HG03064 (cell line): ENCODE results near the gene ZNF133.
"Not testable (repeated sequence)": the region's sequence is repeated elsewhere in the genome, so short reads cannot be mapped to it uniquely, and the experiment has no call there.

ENCODE experiments used
- ATAC-seq: cut with Tn5 transposase; IDR thresholded peaks from one replicate; pipeline ENCODE4 v1.9.1; 2021; ENCODE audit warnings: low read depth; ENCODE audit not compliant: unreplicated experiment

The ZNF133 gene

GRCh38 chr20:18287915-18288748 is at the start of gene ZNF133:
ZNF133 (plus strand) TSS chr20:18288527; CDS start chr20:18305687, 17,160 bp downstream.
- peak; percentile 98 for ATAC-seq

GRCh38 chr20:18240997-18241396 is 47.3 kb upstream of the ZNF133 start:
- ATAC-seq, result no peak

- ATAC-seq, result no peak
These were observed 44.5 kb upstream of the ZNF133 start for GRCh38 chr20:18243802-18244201.

- not testable (repeated sequence) for ATAC-seq
These were observed 39.8 kb upstream of the ZNF133 start for GRCh38 chr20:18248545-18248944.

GRCh38 chr20:18250217-18250616 is 38.1 kb upstream of the ZNF133 start:
- ATAC-seq, result no peak

- ATAC-seq, result no peak
These were observed 35.5 kb upstream of the ZNF133 start for GRCh38 chr20:18252597-18253451.

GRCh38 chr20:18254615-18255014 is 33.7 kb upstream of the ZNF133 start:
- ATAC-seq, result no peak

- ATAC-seq, result no peak
These were observed 32.8 kb upstream of the ZNF133 start for GRCh38 chr20:18255526-18255925.

- no peak for ATAC-seq
These were observed 31.8 kb upstream of the ZNF133 start for GRCh38 chr20:18256440-18257090.

GRCh38 chr20:18258126-18258860 is 30.0 kb upstream of the ZNF133 start:
- ATAC-seq, result no peak

GRCh38 chr20:18259730-18260129 is 28.6 kb upstream of the ZNF133 start:
- no peak for ATAC-seq

- no peak for ATAC-seq
These were observed 24.6 kb upstream of the ZNF133 start for GRCh38 chr20:18263723-18264122.

GRCh38 chr20:18265441-18265840 is 22.9 kb upstream of the ZNF133 start:
- no peak for ATAC-seq

GRCh38 chr20:18266282-18266681 is 22.0 kb upstream of the ZNF133 start:
- ATAC-seq, result no peak

GRCh38 chr20:18267815-18268214 is 20.5 kb upstream of the ZNF133 start:
- no peak for ATAC-seq

GRCh38 chr20:18271160-18271559 is 17.2 kb upstream of the ZNF133 start:
- ATAC-seq, result no peak

- ATAC-seq, result no peak
These were observed 15.9 kb upstream of the ZNF133 start for GRCh38 chr20:18272451-18272850.

GRCh38 chr20:18273738-18274137 is 14.6 kb upstream of the ZNF133 start:
- ATAC-seq, result no peak

- ATAC-seq, result not testable (repeated sequence)
These were observed 12.4 kb upstream of the ZNF133 start for GRCh38 chr20:18275960-18276359.

- no peak for ATAC-seq
These were observed 11.5 kb upstream of the ZNF133 start for GRCh38 chr20:18276821-18277220.
